Activated CD8-positive, alpha-beta T cell treated with anti-CD3 and anti-CD28 coated beads, Interleukin-2, amount 10 ng/mL, durations not matched to agents 7 days and 5 days (primary cell): Measurements from ENCODE around the gene TMEM267. TPM values are rescaled to one million over a fixed set of nuclear protein-coding genes. Genes with fewer than 3 reads are reported as not detected.
"Not testable (repeated sequence)": the region's sequence is repeated elsewhere in the genome, so short reads cannot be mapped to it uniquely, and the experiment has no call there.

Experiments used
- ATAC-seq: fragments of 150-1000 bp; cut with Tn5 transposase; one replicate; pipeline ENCODE4 v1.10.0; 2021; ENCODE audit warnings: moderate library complexity
- CTCF ChIA-PET: fragments of 350-600 bp; sonication (Branson Sonifier 250); formaldehyde crosslinking; loops from one replicate; lab custom pipeline; 2021; ENCODE audit warnings: antibody characterized with exemption; lab: Charles Lee
- POLR2A ChIA-PET: fragments of 350-600 bp; sonication (Branson Sonifier 250); formaldehyde crosslinking; loops from one replicate; lab custom pipeline; 2021; ENCODE audit warnings: antibody characterized with exemption; lab: Charles Lee
- DNase-seq: peaks from one replicate; pipeline ENCODE4 v3.0.0-alpha.2; 2020
- H3K27ac Mint-ChIP-seq: one replicate; pipeline ENCODE4 v1.8.0; 2021; ENCODE audit warnings: mild to moderate bottlenecking, mixed read lengths
- H3K27me3 Mint-ChIP-seq: one replicate; pipeline ENCODE4 v1.8.0; 2021; ENCODE audit warnings: low read depth, mixed read lengths
- H3K36me3 Mint-ChIP-seq: one replicate; pipeline ENCODE4 v1.8.0; 2021; ENCODE audit warnings: low read depth, mixed read lengths
- H3K4me1 Mint-ChIP-seq: one replicate; pipeline ENCODE4 v1.8.0; 2021; ENCODE audit warnings: low read depth, mixed read lengths
- H3K4me3 Mint-ChIP-seq: one replicate; pipeline ENCODE4 v1.8.0; 2021; ENCODE audit warnings: mild to moderate bottlenecking, mixed read lengths
- H3K9me3 Mint-ChIP-seq: one replicate; pipeline ENCODE4 v1.8.0; 2022; ENCODE audit warnings: mixed read lengths; ENCODE audit not compliant: insufficient read depth
- total RNA-seq, 2 experiments: library from RNA; stranded (reverse); gene quantifications; one replicate each; pipeline ENCODE4 v1.2.3, GENCODE V29; 2021

TMEM267 gene
- total RNA-seq, 2 experiments from 2014 or later = 12.8 to 13.6 TPM

GRCh38 chr5:43456556-43456955, 27.1 kb downstream of the TMEM267 start:
- no peak for DNase-seq
- no peak overlapping the region for H3K4me3 Mint-ChIP-seq
- H3K4me1 Mint-ChIP-seq = no peaks in the 10 kb centered on the region
- no peak for ATAC-seq
- no peak overlapping the region for H3K27ac Mint-ChIP-seq
- ChIA-PET POLR2A (no interaction called here), CTCF (no interaction called here)
- no peaks in the 10 kb centered on the region for H3K27me3 Mint-ChIP-seq
- H3K9me3 Mint-ChIP-seq = peaks cover 17% of the 10 kb centered on the region
- peaks cover 58% of the 10 kb centered on the region for H3K36me3 Mint-ChIP-seq

- ATAC-seq, DNase-seq, H3K4me3 Mint-ChIP-seq, CTCF ChIA-PET, H3K27ac Mint-ChIP-seq, H3K4me1 Mint-ChIP-seq, POLR2A ChIA-PET, H3K27me3 Mint-ChIP-seq: not testable (repeated sequence)
- Mint-ChIP-seq H3K9me3 (peaks cover 13% of the 10 kb centered on the region), H3K36me3 (peaks cover 24% of the 10 kb centered on the region)
Measured at GRCh38 chr5:43441575-43441974, 42.1 kb downstream of the TMEM267 start.

- Mint-ChIP-seq H3K27me3 (peaks cover 2% of the 10 kb centered on the region), H3K4me3 (no peak overlapping the region), H3K9me3 (peaks cover 9% of the 10 kb centered on the region), H3K4me1 (no peaks in the 10 kb centered on the region), H3K27ac (no peak overlapping the region), H3K36me3 (peaks cover 3% of the 10 kb centered on the region)
- POLR2A ChIA-PET = no interaction called here
- no peak for ATAC-seq
- CTCF ChIA-PET = no interaction called here
- DNase-seq = no peak
Measured at GRCh38 chr5:43437062-43437660, 46.5 kb downstream of the TMEM267 start.

- Mint-ChIP-seq H3K27me3 (no peaks in the 10 kb centered on the region), H3K36me3 (no peaks in the 10 kb centered on the region), H3K9me3 (no peaks in the 10 kb centered on the region), H3K27ac (no peak overlapping the region), H3K4me3 (no peak overlapping the region), H3K4me1 (no peaks in the 10 kb centered on the region)
- ChIA-PET CTCF (no interaction called here), POLR2A (no interaction called here)
- DNase-seq (no peak), ATAC-seq (no peak)
Measured at GRCh38 chr5:43433382-43433781, 50.3 kb downstream of the TMEM267 start.

GRCh38 chr5:43432486-43433375, 50.9 kb downstream of the TMEM267 start:
- Mint-ChIP-seq H3K27me3 (no peaks in the 10 kb centered on the region), H3K36me3 (no peaks in the 10 kb centered on the region), H3K4me3 (no peak overlapping the region), H3K4me1 (no peaks in the 10 kb centered on the region), H3K27ac (no peak overlapping the region), H3K9me3 (no peaks in the 10 kb centered on the region)
- ChIA-PET CTCF (no interaction called here), POLR2A (no interaction called here)
- DNase-seq = no peak
- ATAC-seq = no peak

GRCh38 chr5:43429706-43430105, 54.0 kb downstream of the TMEM267 start:
- ATAC-seq (no peak), DNase-seq (no peak)
- no peaks in the 10 kb centered on the region for H3K4me1 Mint-ChIP-seq
- CTCF ChIA-PET = no interaction called here
- POLR2A ChIA-PET = no interaction called here
- no peak overlapping the region for H3K27ac Mint-ChIP-seq
- no peaks in the 10 kb centered on the region for H3K27me3 Mint-ChIP-seq
- no peak overlapping the region for H3K4me3 Mint-ChIP-seq
- H3K9me3 Mint-ChIP-seq = no peaks in the 10 kb centered on the region
- H3K36me3 Mint-ChIP-seq = no peaks in the 10 kb centered on the region

- H3K4me3 Mint-ChIP-seq = no peak overlapping the region
- ATAC-seq (no peak), DNase-seq (no peak)
- POLR2A ChIA-PET = no interaction called here
- no peaks in the 10 kb centered on the region for H3K4me1 Mint-ChIP-seq
- no peaks in the 10 kb centered on the region for H3K9me3 Mint-ChIP-seq
- H3K36me3 Mint-ChIP-seq = no peaks in the 10 kb centered on the region
- H3K27me3 Mint-ChIP-seq = no peaks in the 10 kb centered on the region
- CTCF ChIA-PET = no interaction called here
- no peak overlapping the region for H3K27ac Mint-ChIP-seq
Measured at GRCh38 chr5:43429016-43429415, 54.6 kb downstream of the TMEM267 start.

GRCh38 chr5:43427306-43427705, 56.4 kb downstream of the TMEM267 start:
- Mint-ChIP-seq H3K27ac (no peak overlapping the region), H3K4me3 (no peak overlapping the region), H3K4me1 (no peaks in the 10 kb centered on the region), H3K27me3 (no peaks in the 10 kb centered on the region), H3K9me3 (no peaks in the 10 kb centered on the region), H3K36me3 (no peaks in the 10 kb centered on the region)
- DNase-seq (no peak), ATAC-seq (no peak)
- ChIA-PET CTCF (interaction anchor here (1.8 kb wide), 1 partner anchor 321 kb away, joined by 4 read pairs; no protein-coding TSS in a partner anchor), POLR2A (no interaction called here)

GRCh38 chr5:43425983-43426382, 57.7 kb downstream of the TMEM267 start:
- CTCF ChIA-PET = interaction anchor here (0.9 to 1.8 kb wide), 3 partner anchors 36 to 320 kb away, joined by 3 to 4 read pairs (median 3); no protein-coding TSS in a partner anchor

GRCh38 chr5:43423086-43423485, 60.6 kb downstream of the TMEM267 start:
- H3K27me3 Mint-ChIP-seq, H3K4me1 Mint-ChIP-seq, H3K9me3 Mint-ChIP-seq, DNase-seq, H3K27ac Mint-ChIP-seq, H3K4me3 Mint-ChIP-seq, CTCF ChIA-PET, H3K36me3 Mint-ChIP-seq, POLR2A ChIA-PET, ATAC-seq: not testable (repeated sequence)

More at GRCh38 chr5:43425983-43426382, 57.7 kb downstream of the TMEM267 start:
- POLR2A ChIA-PET = no interaction called here
- no peak for DNase-seq
- Mint-ChIP-seq H3K4me3 (no peak overlapping the region), H3K9me3 (no peaks in the 10 kb centered on the region), H3K36me3 (no peaks in the 10 kb centered on the region), H3K27ac (no peak overlapping the region), H3K4me1 (no peaks in the 10 kb centered on the region), H3K27me3 (no peaks in the 10 kb centered on the region)
- no peak for ATAC-seq

- ATAC-seq = no peak
- POLR2A ChIA-PET = no interaction called here
- Mint-ChIP-seq H3K4me1 (no peaks in the 10 kb centered on the region), H3K27me3 (peaks cover 3% of the 10 kb centered on the region), H3K9me3 (no peaks in the 10 kb centered on the region), H3K4me3 (no peak overlapping the region), H3K27ac (no peak overlapping the region), H3K36me3 (no peaks in the 10 kb centered on the region)
- DNase-seq = no peak
- CTCF ChIA-PET = no interaction called here
Measured at GRCh38 chr5:43422143-43422542, 61.5 kb downstream of the TMEM267 start.

GRCh38 chr5:43421450-43422133, 62.1 kb downstream of the TMEM267 start:
- DNase-seq = no peak
- ChIA-PET CTCF (no interaction called here), POLR2A (no interaction called here)
- ATAC-seq = no peak
- no peaks in the 10 kb centered on the region for H3K36me3 Mint-ChIP-seq
- H3K9me3 Mint-ChIP-seq = no peaks in the 10 kb centered on the region
- H3K27ac Mint-ChIP-seq = no peak overlapping the region
- H3K27me3 Mint-ChIP-seq = peaks cover 3% of the 10 kb centered on the region
- no peak overlapping the region for H3K4me3 Mint-ChIP-seq
- no peaks in the 10 kb centered on the region for H3K4me1 Mint-ChIP-seq
